ENCODE data around the gene ITGAD.
A peak's percentile ranks its signal among the peaks of the same experiment; 100 is the strongest.
"Not testable (repeated sequence)": the region's sequence is repeated elsewhere in the genome, so short reads cannot be mapped to it uniquely, and the experiment has no call there.

The ITGAD gene

DNA sequence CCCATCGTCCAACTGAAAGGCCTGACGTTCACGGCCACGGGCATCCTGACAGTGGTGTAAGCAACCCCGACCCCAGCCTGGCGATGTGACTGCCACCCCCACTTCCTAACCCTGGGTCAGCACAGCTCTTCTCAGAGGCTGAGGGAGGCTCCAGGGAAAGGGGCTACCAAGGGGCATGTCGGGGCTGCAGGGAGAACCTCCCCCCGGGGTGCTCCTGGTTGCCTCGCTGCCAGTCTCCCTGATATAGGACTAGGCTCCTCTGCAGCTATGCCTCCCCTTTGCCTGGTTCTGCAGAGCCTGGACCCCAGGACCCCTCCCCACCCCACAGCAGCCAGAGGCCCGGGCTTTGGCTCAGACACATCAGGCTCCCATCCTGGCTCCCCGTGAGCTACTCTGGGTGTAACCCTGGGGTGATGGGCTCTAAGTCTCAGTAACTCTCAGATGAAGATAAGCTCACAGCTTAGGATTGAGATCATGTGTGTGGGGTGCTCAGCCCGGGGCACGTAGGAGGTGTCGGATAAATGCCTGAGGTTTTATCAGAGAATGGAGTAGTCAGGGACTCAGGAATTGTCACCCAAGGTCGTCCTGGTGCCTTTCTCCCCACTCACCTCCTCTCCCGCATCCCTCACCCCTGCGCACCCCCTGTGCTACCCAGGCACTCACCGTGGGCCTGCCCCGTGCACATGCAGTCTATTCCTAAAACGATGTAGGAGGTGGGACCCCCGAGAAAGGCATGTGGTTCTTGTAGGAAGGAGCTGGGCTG lies 10.6 kb downstream of the ITGAD start:
- DNase-seq (ENCODE audit: low read depth), result no peak

- no peak for DNase-seq (ENCODE audit: low read depth)
These were observed 11.4 kb downstream of the ITGAD start for GRCh38 chr16:31404353-31405064.

DNA sequence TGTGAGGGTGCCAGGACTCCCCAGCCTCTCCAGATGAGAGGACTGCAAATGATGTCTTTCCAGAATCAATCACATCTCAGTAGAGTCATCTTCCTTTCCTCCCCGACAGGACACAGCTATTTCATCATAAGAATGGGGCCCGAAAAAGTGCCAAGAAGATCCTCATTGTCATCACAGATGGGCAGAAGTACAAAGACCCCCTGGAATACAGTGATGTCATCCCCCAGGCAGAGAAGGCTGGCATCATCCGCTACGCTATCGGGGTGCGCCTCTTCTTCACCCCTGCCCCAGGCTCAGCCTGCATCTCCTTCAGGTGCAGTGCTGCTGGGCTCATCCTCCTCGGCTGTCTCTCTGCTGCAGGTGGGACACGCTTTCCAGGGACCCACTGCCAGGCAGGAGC lies 14.3 kb downstream of the ITGAD start:
- no peak for DNase-seq (ENCODE audit: low read depth)

- DNase-seq (ENCODE audit: low read depth), result no peak
These were observed 16.3 kb downstream of the ITGAD start for GRCh38 chr16:31409433-31409832.

- DNase-seq (ENCODE audit: low read depth), result no peak
These were observed 16.9 kb downstream of the ITGAD start for GRCh38 chr16:31410082-31410481.

GRCh38 chr16:31411024-31411844 lies 18.1 kb downstream of the ITGAD start:
- DNase-seq (ENCODE audit: low read depth), result no peak

DNA sequence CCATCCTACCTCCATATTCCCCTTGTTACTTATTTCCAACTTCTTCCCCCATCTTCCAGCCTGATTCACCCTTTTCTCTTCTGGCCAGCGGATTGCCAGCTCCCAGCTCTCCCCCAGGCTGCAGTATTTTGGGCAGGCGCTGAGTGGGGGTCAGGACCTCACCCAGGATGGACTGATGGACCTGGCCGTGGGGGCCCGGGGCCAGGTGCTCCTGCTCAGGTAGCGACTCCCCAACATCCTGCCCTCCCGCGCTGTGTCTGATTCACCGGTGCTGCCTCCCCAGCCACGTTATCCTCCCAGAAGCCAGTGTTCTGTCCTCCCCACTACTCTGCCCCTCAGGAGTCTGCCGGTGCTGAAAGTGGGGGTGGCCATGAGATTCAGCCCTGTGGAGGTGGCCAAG lies 19.6 kb downstream of the ITGAD start:
- DNase-seq (ENCODE audit: low read depth), result no peak

DNA sequence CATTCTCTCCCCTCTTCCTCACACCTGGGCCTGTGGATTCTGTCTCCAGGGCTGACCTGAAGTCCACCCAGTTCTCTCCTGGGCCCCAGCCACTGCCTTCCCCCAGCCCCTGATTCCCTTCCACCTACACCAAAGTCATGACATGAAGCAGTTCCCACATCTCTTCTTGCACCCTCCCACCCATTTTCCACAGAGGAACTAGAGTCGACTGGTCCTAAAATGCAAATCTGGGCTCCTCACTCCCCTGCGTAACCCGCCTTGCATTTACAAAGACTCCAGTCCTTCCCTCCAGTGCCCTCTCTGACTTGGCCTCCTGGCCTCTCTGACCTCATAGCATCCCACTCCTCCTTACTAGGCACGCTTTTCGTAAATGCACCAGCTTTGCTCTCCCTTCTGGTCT lies 20.2 kb downstream of the ITGAD start:
- DNase-seq (ENCODE audit: low read depth), result no peak

GRCh38 chr16:31413943-31414342 lies 20.8 kb downstream of the ITGAD start:
- no peak for DNase-seq (ENCODE audit: low read depth)

DNA sequence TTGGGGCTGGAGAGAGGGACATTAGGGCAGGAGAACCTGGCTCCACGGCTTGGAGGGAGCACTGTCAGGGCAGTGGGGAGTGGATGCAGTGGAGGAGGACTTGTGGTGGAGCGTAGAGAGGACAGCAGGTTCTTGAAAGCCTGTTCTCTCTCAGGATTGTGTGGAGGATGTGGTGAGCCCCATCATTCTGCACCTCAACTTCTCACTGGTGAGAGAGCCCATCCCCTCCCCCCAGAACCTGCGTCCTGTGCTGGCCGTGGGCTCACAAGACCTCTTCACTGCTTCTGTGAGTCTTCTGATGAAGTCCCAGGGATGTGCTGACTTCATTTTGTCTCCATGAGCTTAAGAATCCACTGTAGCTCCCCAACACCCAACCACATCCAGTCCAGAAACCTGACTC lies 21.6 kb downstream of the ITGAD start:
- DNase-seq (ENCODE audit: low read depth), result no peak

DNA sequence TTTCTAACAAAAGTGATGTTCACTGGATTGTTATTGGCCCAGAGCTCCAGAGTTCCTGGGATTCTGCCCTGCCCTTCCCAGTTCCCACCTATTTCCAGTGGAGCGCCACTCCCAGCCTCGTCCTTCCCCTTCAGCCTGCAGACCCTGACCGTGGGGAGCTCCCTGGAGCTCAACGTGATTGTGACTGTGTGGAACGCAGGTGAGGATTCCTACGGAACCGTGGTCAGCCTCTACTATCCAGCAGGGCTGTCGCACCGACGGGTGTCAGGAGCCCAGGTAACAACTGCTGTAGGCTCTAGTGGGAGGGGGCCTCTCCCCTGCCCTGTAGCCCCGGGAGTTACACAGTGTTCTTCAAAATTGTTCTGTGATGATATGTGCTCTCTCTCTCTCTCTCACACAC lies 23.2 kb downstream of the ITGAD start:
- DNase-seq (ENCODE audit: low read depth), result no peak

DNA sequence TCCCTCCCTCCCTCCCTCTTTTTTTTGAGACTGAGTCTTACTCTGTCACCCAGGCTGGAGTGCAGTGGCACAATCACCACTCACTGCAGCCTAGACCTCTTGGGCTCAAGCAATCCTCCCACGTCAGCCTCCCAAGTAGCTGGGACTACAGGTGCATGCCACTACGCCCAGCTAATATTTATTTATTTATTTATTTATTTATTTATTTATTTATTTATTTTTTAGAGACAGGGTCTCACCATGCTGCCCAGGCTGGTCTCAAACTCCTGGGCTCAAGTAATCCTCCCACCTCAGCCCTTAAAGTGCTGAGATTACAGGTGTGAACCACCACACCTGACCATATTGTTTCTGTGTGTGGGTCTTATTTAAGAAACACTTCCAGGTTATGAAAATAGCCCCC lies 23.9 kb downstream of the ITGAD start:
- DNase-seq (ENCODE audit: low read depth), result not testable (repeated sequence)

GRCh38 chr16:31417916-31418315 lies 24.8 kb downstream of the ITGAD start:
- DNase-seq (ENCODE audit: low read depth), result no peak

DNA sequence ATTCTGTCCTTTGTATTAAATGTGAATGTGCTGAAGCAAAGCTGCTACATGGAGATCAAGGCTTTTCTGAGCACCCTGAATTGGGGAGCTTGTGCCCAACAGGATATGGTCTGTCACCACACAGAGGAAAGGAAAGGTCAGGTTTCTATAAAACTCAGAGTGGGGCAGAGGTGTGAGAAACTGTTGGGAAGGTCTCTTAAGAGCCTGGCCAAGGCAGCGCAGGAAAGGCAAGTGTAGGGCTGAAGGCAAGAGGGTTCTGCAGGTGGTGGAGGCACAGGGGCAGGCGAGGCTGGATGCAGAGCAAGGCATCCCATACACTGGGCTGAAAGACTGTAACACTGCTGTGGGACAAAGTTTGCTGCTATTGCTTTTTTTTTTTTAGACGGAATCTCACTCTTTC lies 26.9 kb downstream of the ITGAD start:
- DNase-seq (ENCODE audit: low read depth), result no peak

GRCh38 chr16:31421587-31421986 lies 28.5 kb downstream of the ITGAD start:
- peak; percentile 55 for DNase-seq (ENCODE audit: low read depth)

- no peak for DNase-seq (ENCODE audit: low read depth)
These were observed 30.1 kb downstream of the ITGAD start for GRCh38 chr16:31423241-31423640.

DNA sequence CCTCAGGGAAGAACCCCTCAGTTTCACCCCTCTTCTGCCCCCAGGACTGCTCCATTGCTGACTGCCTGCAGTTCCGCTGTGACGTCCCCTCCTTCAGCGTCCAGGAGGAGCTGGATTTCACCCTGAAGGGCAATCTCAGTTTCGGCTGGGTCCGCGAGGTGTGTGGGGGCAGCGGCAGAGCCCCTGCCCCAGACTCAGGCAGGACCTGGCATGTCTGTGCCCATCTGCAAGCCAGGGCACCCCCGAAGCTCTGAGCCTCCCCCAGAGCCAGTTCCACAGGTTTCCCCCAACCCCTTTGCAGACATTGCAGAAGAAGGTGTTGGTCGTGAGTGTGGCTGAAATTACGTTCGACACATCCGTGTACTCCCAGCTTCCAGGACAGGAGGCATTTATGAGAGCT lies 30.7 kb downstream of the ITGAD start:
- no peak for DNase-seq (ENCODE audit: low read depth)

DNA sequence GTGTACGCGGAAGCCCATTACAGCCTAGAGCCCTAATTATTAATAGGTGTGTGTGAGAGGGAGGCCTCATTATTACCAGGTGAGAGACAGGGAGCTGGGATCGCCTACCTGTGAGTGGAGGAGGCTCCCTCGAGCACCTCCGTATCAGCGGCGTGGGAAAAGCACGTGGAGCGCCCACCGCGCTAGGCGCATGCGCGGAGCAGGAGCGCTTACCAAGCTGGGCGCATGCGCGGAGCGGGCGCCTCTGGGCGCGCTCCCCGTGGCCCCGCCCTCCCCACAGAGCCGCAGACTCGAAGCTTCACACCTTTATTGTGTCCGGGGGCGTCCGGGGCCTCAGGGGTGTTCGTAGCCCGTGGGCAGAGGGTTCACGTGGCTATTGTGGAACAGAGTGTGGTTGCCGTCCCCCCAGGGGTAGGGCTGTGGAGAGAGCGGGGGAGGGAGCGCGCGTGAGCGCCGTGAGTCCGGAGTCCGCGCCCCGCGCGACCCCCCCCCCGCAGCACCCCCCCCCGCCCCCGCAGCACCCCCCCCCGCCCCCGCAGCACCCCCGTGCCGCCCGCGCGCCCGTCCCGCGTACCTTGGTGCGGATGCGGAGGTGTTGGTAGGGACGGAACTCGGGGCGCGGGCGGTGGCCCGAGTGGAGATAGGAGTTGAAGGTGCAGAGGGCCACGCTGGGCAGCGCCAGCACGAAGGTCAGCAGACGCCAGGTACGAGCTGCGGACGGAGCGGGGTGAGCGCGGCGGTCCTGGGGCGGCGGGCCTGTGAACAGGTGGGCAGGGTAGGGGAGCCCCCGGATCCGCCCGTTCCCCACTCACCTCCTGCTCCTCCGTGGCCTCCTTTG lies 34.5 kb downstream of the ITGAD start:
- DNase-seq (ENCODE audit: low read depth), result peak; percentile 61

GRCh38 chr16:31428279-31428597 lies 35.1 kb downstream of the ITGAD start, which contains the start of gene COX6A2:
Gene COX6A2, minus strand, starts transcription at chr16:31428360. Its CDS starts 35 bp downstream, at chr16:31428325.
- no peak for DNase-seq (ENCODE audit: low read depth)

GRCh38 chr16:31428638-31429247 lies 35.6 kb downstream of the ITGAD start:
- DNase-seq (ENCODE audit: low read depth), result no peak

DNA sequence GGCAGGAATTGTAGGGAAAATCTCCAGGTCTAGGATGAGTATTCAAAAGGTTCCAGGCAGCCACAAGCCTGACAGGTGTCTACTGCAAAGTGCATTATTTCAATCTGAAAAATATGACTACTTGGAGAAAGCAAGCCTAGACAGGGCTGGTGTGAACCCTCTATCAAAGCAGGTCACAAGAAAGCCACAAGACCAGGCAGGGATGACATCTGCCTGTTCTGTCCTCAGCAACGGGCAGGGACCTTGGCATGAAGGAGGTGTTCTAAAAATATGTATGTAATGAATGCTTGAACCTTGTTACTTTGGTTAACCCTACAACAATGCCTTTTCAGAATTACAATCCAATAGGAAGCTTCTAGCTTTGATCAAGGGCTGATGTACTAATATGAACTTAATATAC lies 36.2 kb downstream of the ITGAD start:
- no peak for DNase-seq (ENCODE audit: low read depth)

- DNase-seq (ENCODE audit: low read depth), result no peak
These were observed 36.7 kb downstream of the ITGAD start for GRCh38 chr16:31429796-31430195.

All from stimulated activated CD8-positive, alpha-beta memory T cell treated with anti-CD3 and anti-CD28 coated beads, Interleukin-4, amount 100 ng/mL, for 24 hours (primary cell).